Fibroblast of villous mesenchyme (primary cell): ENCODE data around the gene MRPL11. TPM values are rescaled to one million over a fixed set of nuclear protein-coding genes. Genes with fewer than 3 reads are reported as not detected.

Experiments used
- DNase-seq: peaks from one replicate; pipeline ENCODE4 v3.0.0-alpha.2; 2010; ENCODE audit warnings: low read depth
- H3K4me3 ChIP-seq: 2 replicates; pipeline ENCODE4 v1.5.1; 2011; ENCODE audit warnings: low read depth, mild to moderate bottlenecking, low read length
- CTCF ChIP-seq: IDR thresholded peaks from 2 replicates; pipeline ENCODE4 v1.5.1; 2012; ENCODE audit warnings: low read depth, mild to moderate bottlenecking, low read length; ENCODE audit not compliant: insufficient read depth
- total RNA-seq: library from RNA; depleted of rRNA; stranded (reverse); fragments of >200 nt; gene quantifications from 2 replicates; pipeline ENCODE4 v1.2.3, GENCODE V29; 2012

MRPL11 gene
- total RNA-seq, 1 donor: 38.0 TPM

DNA sequence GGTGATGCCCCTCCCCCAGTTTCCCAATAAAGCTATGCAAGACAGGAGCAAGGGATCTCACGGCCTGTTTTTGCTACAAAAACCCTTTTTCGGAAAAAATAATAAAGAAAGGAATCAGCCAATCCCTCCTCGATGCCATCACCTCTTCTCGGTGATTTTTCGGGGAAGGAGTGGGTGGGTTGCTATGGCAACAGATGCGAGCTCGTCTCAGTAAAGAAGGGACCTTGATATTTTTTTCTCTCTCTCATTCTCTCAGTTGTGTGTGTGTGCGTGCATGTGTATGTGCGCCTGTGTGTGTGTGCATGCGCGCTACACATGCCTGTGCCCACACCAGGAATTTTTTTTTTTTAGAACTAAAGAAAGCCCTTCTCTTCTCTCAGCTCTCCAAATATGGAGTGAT is 21.6 kb downstream of the MRPL11 start:
- DNase-seq: no peak
- no peak overlapping the region for H3K4me3 ChIP-seq
- no peak for TF ChIP-seq CTCF

GRCh38 chr11:66415423-66415822 is 23.2 kb downstream of the MRPL11 start:
- no peak for TF ChIP-seq CTCF
- no peak overlapping the region for H3K4me3 ChIP-seq
- no peak for DNase-seq

- no peak for TF ChIP-seq CTCF
- DNase-seq: no peak
- no peak overlapping the region for H3K4me3 ChIP-seq
These were observed 24.3 kb downstream of the MRPL11 start for GRCh38 chr11:66414120-66414934.

- TF ChIP-seq CTCF: no peak
These were observed 25.5 kb downstream of the MRPL11 start for GRCh38 chr11:66413167-66413566.

GRCh38 chr11:66412110-66412509 is 26.5 kb downstream of the MRPL11 start:
- no peak for DNase-seq

More at GRCh38 chr11:66413167-66413566, 25.5 kb downstream of the MRPL11 start:
- DNase-seq: no peak
- H3K4me3 ChIP-seq: no peak overlapping the region

GRCh38 chr11:66411323-66411722 is 27.3 kb downstream of the MRPL11 start:
- H3K4me3 ChIP-seq: no peak overlapping the region
- no peak for DNase-seq
- TF ChIP-seq CTCF: no peak

More at GRCh38 chr11:66412110-66412509, 26.5 kb downstream of the MRPL11 start:
- TF ChIP-seq CTCF: no peak
- H3K4me3 ChIP-seq: no peak overlapping the region
